Panc1 (cell line): ENCODE results near the gene COLGALT1.

Experiments
- POLR2AphosphoS5 ChIP-seq: IDR thresholded peaks from 2 replicates; pipeline ENCODE4 v1.6.1; 2012; ENCODE audit warnings: mild to moderate bottlenecking, low read depth, low read length, moderate library complexity
- SIN3A ChIP-seq: IDR thresholded peaks from 2 replicates; pipeline ENCODE4 v1.6.1; 2012; ENCODE audit warnings: low read depth, mild to moderate bottlenecking, low read length, moderate library complexity, borderline replicate concordance; ENCODE audit not compliant: insufficient read depth
- TF ChIP-seq, protein P1 (sequence below), 2 experiments: IDR thresholded peaks; 2 replicates each; pipeline ENCODE4 v1.6.1; 2011 to 2012; ENCODE audit warnings: low read depth in 2 of 2, control low read depth in 1 of 2, low read length in 1 of 2, mild to moderate bottlenecking in 1 of 2, moderate library complexity in 1 of 2; ENCODE audit not compliant: insufficient read depth in 1 of 2
- TF ChIP-seq, protein P2 (sequence below): fragments of 450-650 bp; IDR thresholded peaks from 2 replicates; pipeline ENCODE4 v1.5.1; 2017; ENCODE audit warnings: mild to moderate bottlenecking

- TF ChIP-seq SIN3A (no peak), POLR2AphosphoS5 (no peak)
- TF ChIP-seq, protein P1, sequence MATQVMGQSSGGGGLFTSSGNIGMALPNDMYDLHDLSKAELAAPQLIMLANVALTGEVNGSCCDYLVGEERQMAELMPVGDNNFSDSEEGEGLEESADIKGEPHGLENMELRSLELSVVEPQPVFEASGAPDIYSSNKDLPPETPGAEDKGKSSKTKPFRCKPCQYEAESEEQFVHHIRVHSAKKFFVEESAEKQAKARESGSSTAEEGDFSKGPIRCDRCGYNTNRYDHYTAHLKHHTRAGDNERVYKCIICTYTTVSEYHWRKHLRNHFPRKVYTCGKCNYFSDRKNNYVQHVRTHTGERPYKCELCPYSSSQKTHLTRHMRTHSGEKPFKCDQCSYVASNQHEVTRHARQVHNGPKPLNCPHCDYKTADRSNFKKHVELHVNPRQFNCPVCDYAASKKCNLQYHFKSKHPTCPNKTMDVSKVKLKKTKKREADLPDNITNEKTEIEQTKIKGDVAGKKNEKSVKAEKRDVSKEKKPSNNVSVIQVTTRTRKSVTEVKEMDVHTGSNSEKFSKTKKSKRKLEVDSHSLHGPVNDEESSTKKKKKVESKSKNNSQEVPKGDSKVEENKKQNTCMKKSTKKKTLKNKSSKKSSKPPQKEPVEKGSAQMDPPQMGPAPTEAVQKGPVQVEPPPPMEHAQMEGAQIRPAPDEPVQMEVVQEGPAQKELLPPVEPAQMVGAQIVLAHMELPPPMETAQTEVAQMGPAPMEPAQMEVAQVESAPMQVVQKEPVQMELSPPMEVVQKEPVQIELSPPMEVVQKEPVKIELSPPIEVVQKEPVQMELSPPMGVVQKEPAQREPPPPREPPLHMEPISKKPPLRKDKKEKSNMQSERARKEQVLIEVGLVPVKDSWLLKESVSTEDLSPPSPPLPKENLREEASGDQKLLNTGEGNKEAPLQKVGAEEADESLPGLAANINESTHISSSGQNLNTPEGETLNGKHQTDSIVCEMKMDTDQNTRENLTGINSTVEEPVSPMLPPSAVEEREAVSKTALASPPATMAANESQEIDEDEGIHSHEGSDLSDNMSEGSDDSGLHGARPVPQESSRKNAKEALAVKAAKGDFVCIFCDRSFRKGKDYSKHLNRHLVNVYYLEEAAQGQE (IDR thresholded peaks at IDR 0.05; ENCODE audit: insufficient read depth in 1 of 2, low read depth in 2 of 2, low read length in 1 of 2): no peak
- TF ChIP-seq, protein P2, sequence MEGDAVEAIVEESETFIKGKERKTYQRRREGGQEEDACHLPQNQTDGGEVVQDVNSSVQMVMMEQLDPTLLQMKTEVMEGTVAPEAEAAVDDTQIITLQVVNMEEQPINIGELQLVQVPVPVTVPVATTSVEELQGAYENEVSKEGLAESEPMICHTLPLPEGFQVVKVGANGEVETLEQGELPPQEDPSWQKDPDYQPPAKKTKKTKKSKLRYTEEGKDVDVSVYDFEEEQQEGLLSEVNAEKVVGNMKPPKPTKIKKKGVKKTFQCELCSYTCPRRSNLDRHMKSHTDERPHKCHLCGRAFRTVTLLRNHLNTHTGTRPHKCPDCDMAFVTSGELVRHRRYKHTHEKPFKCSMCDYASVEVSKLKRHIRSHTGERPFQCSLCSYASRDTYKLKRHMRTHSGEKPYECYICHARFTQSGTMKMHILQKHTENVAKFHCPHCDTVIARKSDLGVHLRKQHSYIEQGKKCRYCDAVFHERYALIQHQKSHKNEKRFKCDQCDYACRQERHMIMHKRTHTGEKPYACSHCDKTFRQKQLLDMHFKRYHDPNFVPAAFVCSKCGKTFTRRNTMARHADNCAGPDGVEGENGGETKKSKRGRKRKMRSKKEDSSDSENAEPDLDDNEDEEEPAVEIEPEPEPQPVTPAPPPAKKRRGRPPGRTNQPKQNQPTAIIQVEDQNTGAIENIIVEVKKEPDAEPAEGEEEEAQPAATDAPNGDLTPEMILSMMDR: no peak
Observed at GRCh38 chr19:17627161-17627560, 71.7 kb downstream of the COLGALT1 start.
